Rectal smooth muscle tissue (tissue), 1 donor: ENCODE measurements around the gene RHOV.
A peak's percentile ranks its signal among the peaks of the same experiment; 100 is the strongest.

Experiments used
- H3K27ac ChIP-seq: one replicate; pipeline ENCODE4 v1.7.0; 2013; ENCODE audit warnings: low read depth, low read length, inconsistent platforms
- H3K27me3 ChIP-seq: one replicate; pipeline ENCODE4 v1.7.0; 2013; ENCODE audit warnings: low read length; ENCODE audit not compliant: control insufficient read depth, insufficient read depth
- H3K36me3 ChIP-seq: one replicate; pipeline ENCODE4 v1.7.0; 2013; ENCODE audit warnings: low read length; ENCODE audit not compliant: control insufficient read depth, insufficient read depth
- H3K4me1 ChIP-seq: one replicate; pipeline ENCODE4 v1.7.0; 2013; ENCODE audit warnings: low read length; ENCODE audit not compliant: control insufficient read depth, insufficient read depth
- H3K4me3 ChIP-seq: one replicate; pipeline ENCODE4 v1.7.0; 2013; ENCODE audit warnings: low read length
- H3K9ac ChIP-seq: one replicate; pipeline ENCODE4 v1.7.0; 2013; ENCODE audit warnings: low read length

RHOV gene, protein sequence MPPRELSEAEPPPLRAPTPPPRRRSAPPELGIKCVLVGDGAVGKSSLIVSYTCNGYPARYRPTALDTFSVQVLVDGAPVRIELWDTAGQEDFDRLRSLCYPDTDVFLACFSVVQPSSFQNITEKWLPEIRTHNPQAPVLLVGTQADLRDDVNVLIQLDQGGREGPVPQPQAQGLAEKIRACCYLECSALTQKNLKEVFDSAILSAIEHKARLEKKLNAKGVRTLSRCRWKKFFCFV

GRCh38 chr15:40873694-40874561, at the start of gene RHOV:
Gene RHOV, minus strand, starts transcription at chr15:40874234. Its CDS starts 95 bp downstream, at chr15:40874139.
- H3K27me3 ChIP-seq, result no peaks in the 10 kb centered on the region
- peak within 1 kb of the TSS; percentile 58 for H3K4me3 ChIP-seq
- H3K27ac ChIP-seq, result no peak within 1 kb of the TSS
- H3K9ac ChIP-seq, result no peak within 1 kb of the TSS
- H3K36me3 ChIP-seq, result no peaks in the 10 kb centered on the region
- H3K4me1 ChIP-seq, result no peaks in the 10 kb centered on the region

- Histone ChIP-seq H3K9ac (no peak overlapping the region), H3K27ac (no peak overlapping the region), H3K27me3 (peaks cover 15% of the 10 kb centered on the region), H3K36me3 (no peaks in the 10 kb centered on the region), H3K4me3 (no peak overlapping the region), H3K4me1 (peaks cover 1% of the 10 kb centered on the region)
Measured at GRCh38 chr15:40923551-40923950, 49.5 kb upstream of the RHOV start.

GRCh38 chr15:40922608-40923005, 48.6 kb upstream of the RHOV start:
- no peak overlapping the region for H3K9ac ChIP-seq
- H3K4me3 ChIP-seq, result no peak overlapping the region
- H3K36me3 ChIP-seq, result no peaks in the 10 kb centered on the region
- H3K27me3 ChIP-seq, result peaks cover 14% of the 10 kb centered on the region
- no peaks in the 10 kb centered on the region for H3K4me1 ChIP-seq
- H3K27ac ChIP-seq, result no peak overlapping the region

GRCh38 chr15:40921949-40922607, 48.0 kb upstream of the RHOV start:
- H3K4me3 ChIP-seq, result no peak overlapping the region
- no peaks in the 10 kb centered on the region for H3K36me3 ChIP-seq
- H3K4me1 ChIP-seq, result no peaks in the 10 kb centered on the region
- H3K27ac ChIP-seq, result no peak overlapping the region
- H3K9ac ChIP-seq, result no peak overlapping the region
- peaks cover 9% of the 10 kb centered on the region for H3K27me3 ChIP-seq

GRCh38 chr15:40918799-40919392, 44.9 kb upstream of the RHOV start:
- H3K36me3 ChIP-seq, result no peaks in the 10 kb centered on the region
- H3K4me3 ChIP-seq, result no peak overlapping the region
- H3K27ac ChIP-seq, result no peak overlapping the region
- no peaks in the 10 kb centered on the region for H3K27me3 ChIP-seq
- H3K4me1 ChIP-seq, result no peaks in the 10 kb centered on the region
- H3K9ac ChIP-seq, result no peak overlapping the region

GRCh38 chr15:40918146-40918798, 44.2 kb upstream of the RHOV start:
- Histone ChIP-seq H3K4me3 (no peak overlapping the region), H3K36me3 (no peaks in the 10 kb centered on the region), H3K27ac (no peak overlapping the region), H3K4me1 (no peaks in the 10 kb centered on the region), H3K9ac (no peak overlapping the region), H3K27me3 (no peaks in the 10 kb centered on the region)

GRCh38 chr15:40917585-40917984, 43.6 kb upstream of the RHOV start:
- Histone ChIP-seq H3K9ac (no peak overlapping the region), H3K36me3 (no peaks in the 10 kb centered on the region), H3K4me1 (no peaks in the 10 kb centered on the region), H3K4me3 (no peak overlapping the region), H3K27me3 (no peaks in the 10 kb centered on the region), H3K27ac (no peak overlapping the region)

DNA sequence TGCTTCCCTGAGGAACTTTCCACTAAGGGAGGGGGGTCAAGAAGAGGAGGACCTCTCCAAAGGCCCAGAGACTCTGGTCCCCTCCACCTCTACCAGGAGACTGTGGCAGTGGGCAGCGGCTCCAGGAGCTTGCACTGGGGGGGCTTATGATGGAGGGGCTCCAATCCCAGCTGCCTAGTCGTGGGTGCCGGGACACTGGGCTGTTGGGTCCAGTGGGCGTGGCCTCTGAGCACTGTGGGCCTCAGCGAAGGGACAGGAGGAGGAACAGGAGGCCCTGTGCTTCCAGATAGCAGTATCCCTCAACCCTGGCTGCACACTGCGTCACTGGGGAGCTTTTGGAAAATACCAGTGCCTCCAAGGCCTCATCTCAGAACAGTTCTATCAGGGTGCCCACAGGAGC, 41.6 kb upstream of the RHOV start:
- Histone ChIP-seq H3K9ac (no peak overlapping the region), H3K4me3 (no peak overlapping the region), H3K27me3 (no peaks in the 10 kb centered on the region), H3K4me1 (no peaks in the 10 kb centered on the region), H3K27ac (no peak overlapping the region), H3K36me3 (no peaks in the 10 kb centered on the region)

- Histone ChIP-seq H3K36me3 (no peaks in the 10 kb centered on the region), H3K4me3 (no peak overlapping the region), H3K9ac (no peak overlapping the region), H3K4me1 (no peaks in the 10 kb centered on the region), H3K27me3 (no peaks in the 10 kb centered on the region), H3K27ac (no peak overlapping the region)
Measured at GRCh38 chr15:40915116-40915661, 41.2 kb upstream of the RHOV start.

GRCh38 chr15:40914486-40914885, 40.5 kb upstream of the RHOV start:
- Histone ChIP-seq H3K27me3 (no peaks in the 10 kb centered on the region), H3K27ac (no peak overlapping the region), H3K36me3 (no peaks in the 10 kb centered on the region), H3K9ac (no peak overlapping the region), H3K4me1 (no peaks in the 10 kb centered on the region), H3K4me3 (no peak overlapping the region)

DNA sequence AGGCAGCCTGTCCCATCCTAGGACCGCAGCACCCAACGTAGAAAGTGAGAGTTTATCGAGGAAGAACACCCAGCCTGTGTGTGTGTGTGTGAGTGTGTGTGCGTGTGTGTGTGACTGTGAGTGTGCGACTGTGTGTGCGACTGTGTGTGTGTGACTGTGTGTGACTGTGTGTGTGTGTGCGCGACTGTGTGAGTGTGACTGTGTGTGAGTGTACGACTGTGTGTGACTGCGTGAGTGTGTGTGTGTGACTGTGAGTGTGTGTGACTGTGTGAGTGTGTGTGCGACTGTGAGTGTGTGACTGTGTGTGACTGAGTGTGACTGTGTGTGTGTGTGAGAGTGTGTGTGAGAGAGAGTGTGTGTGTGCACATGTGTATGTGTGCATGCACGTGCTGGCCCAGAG, 40.0 kb upstream of the RHOV start:
- Histone ChIP-seq H3K36me3 (no peaks in the 10 kb centered on the region), H3K4me1 (no peaks in the 10 kb centered on the region), H3K9ac (no peak overlapping the region), H3K4me3 (no peak overlapping the region), H3K27me3 (no peaks in the 10 kb centered on the region), H3K27ac (no peak overlapping the region)

DNA sequence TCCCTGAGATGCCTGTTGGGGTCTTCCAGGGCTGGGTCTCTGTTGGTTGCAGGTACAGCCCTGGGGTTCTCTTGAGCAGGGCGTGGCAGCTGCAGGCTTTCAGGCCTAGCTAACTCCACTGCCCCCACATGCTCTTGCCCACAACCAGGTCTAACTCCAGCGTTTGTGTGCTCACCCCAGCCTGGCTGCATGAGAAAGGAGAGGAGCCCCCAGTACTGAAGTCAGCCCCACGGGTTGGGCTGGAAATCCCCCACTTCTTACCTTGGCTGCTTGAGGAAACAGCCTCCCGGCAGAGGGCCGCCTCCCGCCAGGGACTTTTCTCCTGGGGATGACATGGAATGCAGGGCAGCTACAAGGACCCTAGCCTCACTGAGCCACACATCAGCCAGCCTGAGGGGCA, 38.4 kb upstream of the RHOV start:
- no peak overlapping the region for H3K4me3 ChIP-seq
- no peak overlapping the region for H3K27ac ChIP-seq
- no peak overlapping the region for H3K9ac ChIP-seq
- no peaks in the 10 kb centered on the region for H3K4me1 ChIP-seq
- no peaks in the 10 kb centered on the region for H3K36me3 ChIP-seq
- H3K27me3 ChIP-seq, result no peaks in the 10 kb centered on the region
